Stomach (tissue), 4 donors: ENCODE measurements around the gene BTBD6.
"Not testable (repeated sequence)": the region's sequence is repeated elsewhere in the genome, so short reads cannot be mapped to it uniquely, and the experiment has no call there.

ENCODE experiments used
- CTCF ChIP-seq, 7 experiments: fragments of 450-650 bp in 4 of 7; fragments of 200-600 bp in 3 of 7; sonication (generic) in 3 of 7; IDR thresholded peaks; one replicate each; pipeline ENCODE4 v1.5.1; 2016 to 2019; ENCODE audit warnings: antibody characterized with exemption in 7 of 7, control low read depth in 2 of 7, mild to moderate bottlenecking in 1 of 7
- POLR2A ChIP-seq, 4 donors: fragments of 450-650 bp; IDR thresholded peaks; one replicate each; pipeline ENCODE4 v1.6.1; 2016; ENCODE audit warnings: antibody characterized with exemption in 4 of 4, control low read depth in 2 of 4, mild to moderate bottlenecking in 1 of 4, moderate library complexity in 1 of 4

DNA sequence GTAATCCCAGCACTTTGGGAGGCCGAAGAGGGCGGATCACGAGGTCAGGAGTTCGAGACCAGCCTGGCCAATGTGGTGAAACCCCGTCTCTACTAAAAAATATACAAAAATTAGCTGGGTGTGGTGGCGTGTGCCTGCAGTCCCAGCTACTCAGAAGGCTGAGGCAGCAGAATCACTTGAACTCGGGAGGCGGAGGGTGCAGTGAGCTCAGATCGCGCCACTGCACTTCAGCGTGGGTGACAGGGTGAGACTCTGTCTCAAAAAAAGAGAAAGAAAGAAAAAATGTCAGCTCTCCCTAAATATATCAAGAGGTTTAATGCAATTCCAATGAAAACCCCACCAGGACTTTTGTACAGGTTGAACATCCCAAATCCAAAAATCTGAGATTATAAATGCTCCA, 49.0 kb downstream of the BTBD6 start:
- not testable (repeated sequence) for TF ChIP-seq POLR2A, CTCF (IDR thresholded peaks at IDR 0.05)
